ENCODE measurements around the gene NME7. TPM values are rescaled to one million over a fixed set of nuclear protein-coding genes. Genes with fewer than 3 reads are reported as not detected.

NME7 gene
- total RNA-seq, 2 donors from 2014 or later: 8.8 to 10.8 TPM

GRCh38 chr1:169261884-169262283 is 105.7 kb downstream of the NME7 start:
- Mint-ChIP-seq H3K9me3 (peaks cover 15% of the 10 kb centered on the region), H3K27me3 (no peaks in the 10 kb centered on the region), H3K4me1 (ENCODE audit: low read depth in 2 of 2) (no peaks in the 10 kb centered on the region), H3K4me3 (no peak overlapping the region), H3K36me3 (peaks cover 41% of the 10 kb centered on the region), H3K27ac (no peak overlapping the region)
- no peak for DNase-seq (ENCODE audit: low spot score)
- ATAC-seq: no peak

DNA sequence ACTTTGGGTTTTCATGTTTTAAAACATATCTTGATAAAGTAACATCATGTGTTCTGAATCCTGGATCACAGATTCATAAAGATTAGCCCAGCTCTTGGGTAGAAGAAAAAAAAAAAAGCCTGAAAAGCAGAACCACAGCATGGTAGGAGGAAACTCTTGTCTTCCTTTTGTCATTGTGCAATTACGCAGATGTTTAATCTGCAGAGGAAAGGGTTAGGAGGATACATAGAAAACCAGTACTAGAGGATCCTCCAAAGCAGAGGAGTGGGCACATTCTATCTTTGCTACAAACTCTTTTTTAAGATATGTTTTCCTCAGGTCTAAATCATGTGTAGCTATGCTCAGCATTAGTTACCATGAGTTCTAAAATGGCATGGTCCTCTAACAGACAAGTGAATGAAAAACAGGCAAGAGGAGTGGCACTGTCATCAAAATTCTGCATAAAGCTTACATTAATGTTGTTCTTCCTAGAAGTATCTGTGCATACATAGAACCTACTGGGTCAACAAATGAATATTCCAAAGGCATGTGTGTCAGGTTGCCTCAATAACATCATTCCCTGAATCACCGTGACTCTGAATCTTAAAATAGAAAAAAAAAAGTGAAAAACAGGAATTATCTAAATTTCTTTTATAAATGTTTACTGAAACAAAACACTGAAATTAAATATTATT is 107.0 kb downstream of the NME7 start:
- Mint-ChIP-seq H3K27ac (no peak overlapping the region), H3K27me3 (no peaks in the 10 kb centered on the region), H3K4me1 (ENCODE audit: low read depth in 2 of 2) (no peaks in the 10 kb centered on the region), H3K9me3 (peaks cover 15% of the 10 kb centered on the region), H3K36me3 (peaks cover 45% of the 10 kb centered on the region), H3K4me3 (no peak overlapping the region)
- ATAC-seq: no peak
- DNase-seq (ENCODE audit: low spot score): no peak

DNA sequence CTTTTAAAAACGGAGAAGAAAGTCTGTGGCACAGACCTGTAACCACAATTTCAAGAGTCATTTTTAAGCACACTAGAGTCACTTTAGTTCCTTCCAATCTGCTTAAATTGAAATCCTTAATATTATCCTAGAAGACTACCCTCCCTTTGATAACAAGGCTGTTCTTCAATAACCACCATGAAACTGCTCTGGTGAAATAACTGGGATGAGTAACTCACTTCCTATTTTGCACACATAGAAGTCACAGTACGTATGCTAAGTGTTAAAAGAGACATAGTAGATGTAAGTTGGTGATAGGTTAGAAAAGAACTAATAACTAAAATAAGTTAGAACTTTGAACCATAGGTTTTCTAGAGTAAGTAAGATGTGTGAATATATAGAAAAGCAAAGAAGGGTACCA is 107.8 kb downstream of the NME7 start:
- H3K36me3 Mint-ChIP-seq: peaks cover 37% of the 10 kb centered on the region
- no peak overlapping the region for H3K27ac Mint-ChIP-seq
- no peak for ATAC-seq
- no peaks in the 10 kb centered on the region for H3K27me3 Mint-ChIP-seq
- peaks cover 9% of the 10 kb centered on the region for H3K9me3 Mint-ChIP-seq
- no peak for DNase-seq (ENCODE audit: low spot score)
- no peaks in the 10 kb centered on the region for H3K4me1 Mint-ChIP-seq (ENCODE audit: low read depth in 2 of 2)
- H3K4me3 Mint-ChIP-seq: no peak overlapping the region

GRCh38 chr1:169250795-169251194 is 116.8 kb downstream of the NME7 start:
- no peak for ATAC-seq
- no peak for DNase-seq (ENCODE audit: low spot score)
- Mint-ChIP-seq H3K9me3 (no peaks in the 10 kb centered on the region), H3K27me3 (no peaks in the 10 kb centered on the region), H3K4me1 (ENCODE audit: low read depth in 2 of 2) (no peaks in the 10 kb centered on the region), H3K36me3 (no peaks in the 10 kb centered on the region), H3K27ac (no peak overlapping the region), H3K4me3 (no peak overlapping the region)

DNA sequence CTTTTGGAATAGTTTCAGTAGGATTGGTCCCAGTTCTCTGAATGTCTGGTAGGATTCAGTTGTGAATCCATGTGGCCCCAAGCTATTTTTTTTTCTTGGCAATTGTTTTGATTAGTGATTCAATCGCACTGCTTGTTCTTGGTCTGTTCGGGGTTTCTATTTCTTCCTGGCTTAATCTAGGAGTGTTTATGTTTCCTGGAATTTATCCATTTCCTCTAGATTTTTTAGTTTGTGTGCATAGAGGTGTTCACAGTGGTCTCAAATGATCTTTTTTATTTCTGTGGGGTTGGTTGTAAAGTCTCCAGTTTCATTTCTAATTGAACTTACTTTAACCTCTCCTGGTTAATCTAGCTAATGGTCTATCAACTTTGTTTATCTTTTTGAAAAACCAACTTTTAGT is 117.6 kb downstream of the NME7 start:
- ATAC-seq: no peak
- Mint-ChIP-seq H3K4me1 (ENCODE audit: low read depth in 2 of 2) (no peaks in the 10 kb centered on the region), H3K4me3 (no peak overlapping the region), H3K9me3 (no peaks in the 10 kb centered on the region), H3K27me3 (no peaks in the 10 kb centered on the region), H3K36me3 (no peaks in the 10 kb centered on the region), H3K27ac (no peak overlapping the region)
- DNase-seq (ENCODE audit: low spot score): no peak

GRCh38 chr1:169249611-169250010 is 118.0 kb downstream of the NME7 start:
- Mint-ChIP-seq H3K9me3 (no peaks in the 10 kb centered on the region), H3K4me1 (ENCODE audit: low read depth in 2 of 2) (no peaks in the 10 kb centered on the region), H3K36me3 (no peaks in the 10 kb centered on the region), H3K27me3 (no peaks in the 10 kb centered on the region), H3K27ac (no peak overlapping the region), H3K4me3 (no peak overlapping the region)
- DNase-seq (ENCODE audit: low spot score) (no peak), ATAC-seq (no peak)

DNA sequence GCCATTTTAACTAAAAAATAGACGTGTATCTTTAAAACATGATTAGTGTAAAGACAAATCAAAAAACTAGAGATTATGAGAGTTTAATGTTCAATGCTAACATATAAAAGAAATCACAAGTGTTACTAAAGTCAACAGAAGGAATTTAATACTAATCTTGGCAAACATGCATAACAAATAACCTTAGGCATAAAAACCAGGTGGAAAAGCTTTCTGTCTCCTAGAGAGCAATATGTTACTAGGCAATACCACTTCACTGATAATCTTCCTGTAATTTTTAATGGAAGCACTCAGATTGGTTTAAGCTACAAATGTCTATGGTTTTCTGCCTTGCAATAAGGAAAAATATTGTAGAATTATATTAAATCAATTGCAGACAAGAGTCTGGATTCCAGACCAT is 121.9 kb downstream of the NME7 start:
- Mint-ChIP-seq H3K36me3 (no peaks in the 10 kb centered on the region), H3K27ac (no peak overlapping the region), H3K4me1 (ENCODE audit: low read depth in 2 of 2) (no peaks in the 10 kb centered on the region), H3K4me3 (no peak overlapping the region), H3K27me3 (no peaks in the 10 kb centered on the region), H3K9me3 (no peaks in the 10 kb centered on the region)
- ATAC-seq: no peak
- no peak for DNase-seq (ENCODE audit: low spot score)

DNA sequence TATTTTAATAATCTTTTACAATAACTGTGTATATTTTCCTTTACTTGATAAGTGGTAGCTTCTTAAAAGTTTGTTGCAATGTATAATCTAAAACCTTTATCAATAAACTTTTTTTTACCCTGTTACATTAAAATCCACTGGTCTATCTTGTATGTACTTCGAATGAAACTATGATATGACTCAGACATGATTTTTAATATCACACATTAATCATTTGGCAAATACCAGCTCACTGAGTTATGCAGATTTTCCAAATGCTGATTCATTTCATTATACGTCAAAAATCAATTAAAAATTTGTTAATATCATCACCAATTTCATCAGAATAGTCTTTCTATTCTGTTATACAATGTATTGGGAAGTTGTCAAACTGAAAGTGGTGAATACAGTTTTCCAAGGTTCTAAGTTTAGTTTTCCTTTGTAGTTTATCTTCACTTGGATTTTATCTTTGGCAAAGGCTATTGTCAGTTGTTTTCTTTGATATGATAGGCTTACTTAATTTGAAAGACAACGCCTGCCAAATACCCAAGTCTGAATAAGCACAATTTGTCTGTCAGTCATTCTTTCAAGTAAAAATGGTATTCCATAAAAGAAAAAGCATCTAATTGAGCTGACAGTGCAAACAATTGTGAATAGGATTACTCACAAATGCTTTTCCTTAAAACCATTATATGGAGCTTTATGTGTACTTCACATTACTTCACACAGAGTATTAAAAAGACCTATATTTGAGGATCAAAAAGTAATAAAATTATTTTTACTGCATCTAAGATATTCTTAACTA is 127.0 kb downstream of the NME7 start:
- ATAC-seq (no peak), DNase-seq (ENCODE audit: low spot score) (no peak)
- Mint-ChIP-seq H3K27me3 (no peaks in the 10 kb centered on the region), H3K27ac (no peak overlapping the region), H3K4me3 (no peak overlapping the region), H3K4me1 (ENCODE audit: low read depth in 2 of 2) (no peaks in the 10 kb centered on the region), H3K9me3 (no peaks in the 10 kb centered on the region), H3K36me3 (no peaks in the 10 kb centered on the region)

DNA sequence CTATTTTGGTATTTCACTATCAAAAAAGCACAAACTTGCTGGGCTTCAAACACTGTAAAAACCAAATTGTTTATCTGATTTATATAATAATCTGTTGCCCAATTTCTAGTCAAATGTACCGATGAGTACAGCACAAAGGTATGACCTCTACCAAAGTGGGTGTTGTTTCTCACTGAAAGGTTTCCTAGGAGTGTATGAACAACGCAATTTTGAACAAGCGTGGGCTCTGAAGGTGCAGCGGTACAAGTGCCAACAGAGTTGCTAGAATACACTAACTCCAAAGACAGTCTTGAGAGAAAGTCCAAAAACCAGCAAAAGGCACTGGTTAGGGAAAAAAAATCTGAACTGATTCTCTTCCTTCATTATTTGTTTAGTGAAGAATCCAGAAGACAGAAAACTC is 130.7 kb downstream of the NME7 start:
- DNase-seq (ENCODE audit: low spot score): no peak
- H3K9me3 Mint-ChIP-seq: no peaks in the 10 kb centered on the region
- H3K27me3 Mint-ChIP-seq: no peaks in the 10 kb centered on the region
- H3K36me3 Mint-ChIP-seq: no peaks in the 10 kb centered on the region
- no peak overlapping the region for H3K27ac Mint-ChIP-seq
- ATAC-seq: no peak
- H3K4me3 Mint-ChIP-seq: no peak overlapping the region
- H3K4me1 Mint-ChIP-seq (ENCODE audit: low read depth in 2 of 2): no peaks in the 10 kb centered on the region

- H3K27me3 Mint-ChIP-seq: no peaks in the 10 kb centered on the region
- H3K4me3 Mint-ChIP-seq: no peak overlapping the region
- H3K9me3 Mint-ChIP-seq: no peaks in the 10 kb centered on the region
- DNase-seq (ENCODE audit: low spot score): no peak
- H3K4me1 Mint-ChIP-seq (ENCODE audit: low read depth in 2 of 2): no peaks in the 10 kb centered on the region
- no peak for ATAC-seq
- no peaks in the 10 kb centered on the region for H3K36me3 Mint-ChIP-seq
- no peak overlapping the region for H3K27ac Mint-ChIP-seq
These were observed 131.5 kb downstream of the NME7 start for GRCh38 chr1:169236143-169236542.

DNA sequence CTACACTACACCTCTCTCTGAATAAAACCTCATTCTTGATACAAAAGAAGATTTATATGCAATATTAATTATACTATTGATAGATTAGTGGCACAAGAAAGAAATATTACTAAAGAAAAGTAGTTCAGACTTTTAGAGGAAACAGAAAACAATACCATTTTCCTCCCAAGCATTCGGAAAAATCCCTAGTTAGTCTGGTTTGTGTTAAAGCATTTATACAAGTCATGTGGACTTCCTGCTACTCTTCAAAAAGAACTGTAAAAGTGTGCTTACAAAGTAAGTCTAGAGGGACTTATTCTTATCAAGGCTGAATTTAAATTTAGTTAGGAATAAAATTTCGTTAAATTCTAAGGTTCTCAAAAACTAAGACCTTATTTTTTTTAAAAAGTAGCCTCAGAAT is 132.0 kb downstream of the NME7 start:
- ATAC-seq (no peak), DNase-seq (ENCODE audit: low spot score) (no peak)
- Mint-ChIP-seq H3K9me3 (no peaks in the 10 kb centered on the region), H3K36me3 (no peaks in the 10 kb centered on the region), H3K4me3 (no peak overlapping the region), H3K4me1 (ENCODE audit: low read depth in 2 of 2) (no peaks in the 10 kb centered on the region), H3K27me3 (no peaks in the 10 kb centered on the region), H3K27ac (no peak overlapping the region)

DNA sequence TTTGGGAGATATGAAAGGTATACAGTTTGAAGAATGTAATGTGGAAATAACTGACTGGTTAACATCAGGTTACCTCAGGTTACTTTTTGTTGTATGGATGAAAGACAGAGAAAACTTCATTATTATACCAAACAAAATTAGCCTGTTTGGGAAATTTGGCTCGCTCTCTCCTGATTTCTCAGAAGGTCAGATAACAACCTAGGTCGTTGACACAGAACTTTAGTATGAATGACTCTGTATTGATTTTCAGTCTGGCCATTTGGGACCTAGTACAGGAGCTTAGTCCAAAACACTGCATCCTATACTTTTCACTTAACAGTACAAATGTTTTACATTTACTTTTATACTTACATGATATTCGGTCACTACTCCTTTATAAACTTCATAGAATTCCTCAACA is 132.8 kb downstream of the NME7 start:
- Mint-ChIP-seq H3K27ac (no peak overlapping the region), H3K36me3 (no peaks in the 10 kb centered on the region), H3K9me3 (no peaks in the 10 kb centered on the region), H3K4me3 (no peak overlapping the region), H3K27me3 (no peaks in the 10 kb centered on the region), H3K4me1 (ENCODE audit: low read depth in 2 of 2) (no peaks in the 10 kb centered on the region)
- ATAC-seq (no peak), DNase-seq (ENCODE audit: low spot score) (no peak)

GRCh38 chr1:169217636-169218035 is 150.0 kb downstream of the NME7 start:
- Mint-ChIP-seq H3K27me3 (no peaks in the 10 kb centered on the region), H3K4me1 (ENCODE audit: low read depth in 2 of 2) (peaks cover 9 to 10% of the 10 kb centered on the region in 2 donors), H3K27ac (no peak overlapping the region), H3K36me3 (no peaks in the 10 kb centered on the region), H3K4me3 (peak overlapping the region; percentile 0), H3K9me3 (no peaks in the 10 kb centered on the region)
- ATAC-seq: no peak
- DNase-seq (ENCODE audit: low spot score): no peak

GRCh38 chr1:169214598-169214997 is 153.0 kb downstream of the NME7 start:
- H3K27ac Mint-ChIP-seq: no peak overlapping the region
- ATAC-seq (no peak), DNase-seq (ENCODE audit: low spot score) (no peak)
- H3K9me3 Mint-ChIP-seq: no peaks in the 10 kb centered on the region
- no peak overlapping the region for H3K4me3 Mint-ChIP-seq
- peaks cover 9 to 10% of the 10 kb centered on the region in 2 donors for H3K4me1 Mint-ChIP-seq (ENCODE audit: low read depth in 2 of 2)
- H3K36me3 Mint-ChIP-seq: no peaks in the 10 kb centered on the region
- H3K27me3 Mint-ChIP-seq: no peaks in the 10 kb centered on the region
